SIG-M5 treated with dmso at 0.1 percent for 504 hours (cell line): ENCODE measurements around the gene CAPN11.
A peak's percentile ranks its signal among the peaks of the same experiment; 100 is the strongest.

Experiments used
- DNase-seq: peaks from one replicate; lab custom pipeline; 2025; ENCODE audit not compliant: unreplicated experiment; lab: John Stamatoyannopoulos, UW

CAPN11 gene

GRCh38 chr6:44152533-44152932, 6.1 kb upstream of the CAPN11 start:
- no peak for DNase-seq

- DNase-seq: no peak
Observed at GRCh38 chr6:44154067-44154466, 4.6 kb upstream of the CAPN11 start.

GRCh38 chr6:44156494-44157151, 2.0 kb upstream of the CAPN11 start:
- peak; percentile 7 for DNase-seq

GRCh38 chr6:44157152-44157521, 1.5 kb upstream of the CAPN11 start:
- no peak for DNase-seq

- no peak for DNase-seq
Observed at GRCh38 chr6:44161997-44162338, 3.3 kb downstream of the CAPN11 start.

GRCh38 chr6:44162876-44163625, 4.4 kb downstream of the CAPN11 start:
- no peak for DNase-seq

GRCh38 chr6:44166116-44166515, 7.5 kb downstream of the CAPN11 start:
- no peak for DNase-seq

- no peak for DNase-seq
Observed at GRCh38 chr6:44166591-44167184, 8.1 kb downstream of the CAPN11 start.

- DNase-seq: no peak
Observed at GRCh38 chr6:44167567-44167966, 8.9 kb downstream of the CAPN11 start.

- DNase-seq: no peak
Observed at GRCh38 chr6:44169154-44169553, 10.5 kb downstream of the CAPN11 start.

GRCh38 chr6:44169886-44170570, 11.4 kb downstream of the CAPN11 start:
- DNase-seq: no peak

GRCh38 chr6:44171899-44172546, 13.4 kb downstream of the CAPN11 start:
- no peak for DNase-seq

- DNase-seq: peak; percentile 63
Observed at GRCh38 chr6:44172731-44173500, 14.3 kb downstream of the CAPN11 start.

GRCh38 chr6:44176130-44176761, 17.6 kb downstream of the CAPN11 start:
- DNase-seq: no peak

- no peak for DNase-seq
Observed at GRCh38 chr6:44176762-44177509, 18.3 kb downstream of the CAPN11 start.

GRCh38 chr6:44177691-44178423, 19.2 kb downstream of the CAPN11 start:
- no peak for DNase-seq

- no peak for DNase-seq
Observed at GRCh38 chr6:44178424-44179071, 19.9 kb downstream of the CAPN11 start.

- no peak for DNase-seq
Observed at GRCh38 chr6:44179072-44179536, 20.5 kb downstream of the CAPN11 start.
